Activated CD4-positive, alpha-beta T cell treated with anti-CD3 and anti-CD28 coated beads for 48 hours (primary cell): ENCODE measurements around the gene ANKRD11.
"Not testable (repeated sequence)": the region's sequence is repeated elsewhere in the genome, so short reads cannot be mapped to it uniquely, and the experiment has no call there.

ENCODE experiments used
- DNase-seq: peaks from one replicate; pipeline ENCODE4 v3.0.0-alpha.2; 2020

ANKRD11 gene

GRCh38 chr16:89362540-89363223 is 127.7 kb downstream of the ANKRD11 start:
- not testable (repeated sequence) for DNase-seq

GRCh38 chr16:89361751-89362539 is 128.4 kb downstream of the ANKRD11 start:
- DNase-seq, result peak; percentile 43

- DNase-seq, result peak; percentile 82
Measured at GRCh38 chr16:89360760-89361435, 129.5 kb downstream of the ANKRD11 start.

GRCh38 chr16:89359264-89360147 is 130.9 kb downstream of the ANKRD11 start:
- no peak for DNase-seq

- DNase-seq, result peak; percentile 26
Measured at GRCh38 chr16:89358030-89359005, 132.0 kb downstream of the ANKRD11 start.

GRCh38 chr16:89357055-89357816 is 133.1 kb downstream of the ANKRD11 start:
- DNase-seq, result peak; percentile 85

- no peak for DNase-seq
Measured at GRCh38 chr16:89355686-89356085, 134.7 kb downstream of the ANKRD11 start.

GRCh38 chr16:89355007-89355406 is 135.4 kb downstream of the ANKRD11 start:
- DNase-seq, result no peak

- DNase-seq, result no peak
Measured at GRCh38 chr16:89354325-89354724, 136.0 kb downstream of the ANKRD11 start.

- DNase-seq, result no peak
Measured at GRCh38 chr16:89352091-89352681, 138.2 kb downstream of the ANKRD11 start.

GRCh38 chr16:89351645-89352044 is 138.7 kb downstream of the ANKRD11 start:
- no peak for DNase-seq

- DNase-seq, result peak; percentile 72
Measured at GRCh38 chr16:89350701-89351380, 139.5 kb downstream of the ANKRD11 start.

GRCh38 chr16:89349947-89350633 is 140.3 kb downstream of the ANKRD11 start:
- DNase-seq, result peak; percentile 45

GRCh38 chr16:89347807-89348206 is 142.6 kb downstream of the ANKRD11 start:
- no peak for DNase-seq

GRCh38 chr16:89346869-89347268 is 143.5 kb downstream of the ANKRD11 start:
- no peak for DNase-seq

GRCh38 chr16:89345642-89346150 is 144.7 kb downstream of the ANKRD11 start:
- no peak for DNase-seq

GRCh38 chr16:89344846-89345611 is 145.3 kb downstream of the ANKRD11 start:
- no peak for DNase-seq

GRCh38 chr16:89344458-89344834 is 145.9 kb downstream of the ANKRD11 start:
- no peak for DNase-seq
